ENCODE measurements around the gene ACSL1. TPM values are rescaled to one million over a fixed set of nuclear protein-coding genes. Genes with fewer than 3 reads are reported as not detected.

Gene ACSL1
- total and polyA plus RNA-seq, 2 of the 8 experiments (the other 6 are each of a cell fraction or from before 2014, with no cell fraction given): 2.3 to 8.7 TPM

DNA sequence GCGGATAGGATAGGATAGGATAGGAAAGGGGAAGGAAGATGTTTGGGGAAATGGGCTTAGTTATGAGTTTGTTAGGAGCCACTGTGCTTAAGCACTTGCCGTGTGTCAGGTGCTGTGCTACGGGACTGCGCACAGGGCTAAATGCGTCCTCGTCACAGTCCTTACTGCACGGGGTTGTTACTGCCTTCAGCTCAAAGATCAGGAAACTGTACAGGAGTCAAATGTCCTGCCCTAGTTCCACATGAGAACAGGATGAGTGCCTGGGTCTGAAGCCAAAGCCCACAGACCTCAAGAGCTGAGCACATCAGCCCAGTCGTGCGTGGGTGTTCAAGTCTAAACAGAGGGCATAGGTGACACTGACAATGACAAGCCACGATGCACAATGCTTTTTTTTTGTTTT is 15.0 kb downstream of the ACSL1 start (continued):
- TF ChIP-seq, protein P1, sequence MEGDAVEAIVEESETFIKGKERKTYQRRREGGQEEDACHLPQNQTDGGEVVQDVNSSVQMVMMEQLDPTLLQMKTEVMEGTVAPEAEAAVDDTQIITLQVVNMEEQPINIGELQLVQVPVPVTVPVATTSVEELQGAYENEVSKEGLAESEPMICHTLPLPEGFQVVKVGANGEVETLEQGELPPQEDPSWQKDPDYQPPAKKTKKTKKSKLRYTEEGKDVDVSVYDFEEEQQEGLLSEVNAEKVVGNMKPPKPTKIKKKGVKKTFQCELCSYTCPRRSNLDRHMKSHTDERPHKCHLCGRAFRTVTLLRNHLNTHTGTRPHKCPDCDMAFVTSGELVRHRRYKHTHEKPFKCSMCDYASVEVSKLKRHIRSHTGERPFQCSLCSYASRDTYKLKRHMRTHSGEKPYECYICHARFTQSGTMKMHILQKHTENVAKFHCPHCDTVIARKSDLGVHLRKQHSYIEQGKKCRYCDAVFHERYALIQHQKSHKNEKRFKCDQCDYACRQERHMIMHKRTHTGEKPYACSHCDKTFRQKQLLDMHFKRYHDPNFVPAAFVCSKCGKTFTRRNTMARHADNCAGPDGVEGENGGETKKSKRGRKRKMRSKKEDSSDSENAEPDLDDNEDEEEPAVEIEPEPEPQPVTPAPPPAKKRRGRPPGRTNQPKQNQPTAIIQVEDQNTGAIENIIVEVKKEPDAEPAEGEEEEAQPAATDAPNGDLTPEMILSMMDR (IDR thresholded peaks at IDR 0.05; ENCODE audit: control extremely low read depth in 1 of 3, insufficient read depth in 1 of 3, low read depth in 1 of 3, low read length in 3 of 3): no peak
- no peak for TF ChIP-seq EZH2 (IDR thresholded peaks at IDR 0.05; ENCODE audit: low read depth, low read length, severe bottlenecking)

Data from H1 (cell line).